Trophoblast cell (in vitro differentiated cells and primary cell): ENCODE data around the gene ALG9.
A peak's percentile ranks its signal among the peaks of the same experiment; 100 is the strongest.

Experiments used
- DNase-seq, 2 donors: peaks; one replicate each; pipeline ENCODE4 v3.0.0-alpha.2; 2016
- H2AFZ ChIP-seq: 2 replicates; pipeline ENCODE4 v1.6.1; 2013; ENCODE audit warnings: low read length, moderate library complexity, mild to moderate bottlenecking; ENCODE audit not compliant: insufficient read depth, poor library complexity
- H2AK5ac ChIP-seq: 2 replicates; pipeline ENCODE4 v1.6.1; 2013; ENCODE audit warnings: mild to moderate bottlenecking, low read length
- H2BK120ac ChIP-seq: 2 replicates; pipeline ENCODE4 v1.6.1; 2013; ENCODE audit warnings: low read length, mild to moderate bottlenecking, moderate library complexity; ENCODE audit not compliant: insufficient read depth, poor library complexity
- H2BK12ac ChIP-seq: 2 replicates; pipeline ENCODE4 v1.6.1; 2013; ENCODE audit warnings: mild to moderate bottlenecking, low read length, moderate library complexity
- H2BK5ac ChIP-seq: 2 replicates; pipeline ENCODE4 v1.6.1; 2013; ENCODE audit warnings: low read length, low read depth, moderate library complexity, mild to moderate bottlenecking; ENCODE audit not compliant: poor library complexity
- H3K14ac ChIP-seq: 2 replicates; pipeline ENCODE4 v1.6.1; 2013; ENCODE audit warnings: mild to moderate bottlenecking, low read length
- H3K18ac ChIP-seq: 2 replicates; pipeline ENCODE4 v1.6.1; 2013; ENCODE audit warnings: mild to moderate bottlenecking, low read length
- H3K23ac ChIP-seq: 2 replicates; pipeline ENCODE4 v1.6.1; 2013; ENCODE audit warnings: low read length
- H3K27ac ChIP-seq: 2 replicates; pipeline ENCODE4 v1.5.1; 2013; ENCODE audit warnings: low read depth, mild to moderate bottlenecking, inconsistent platforms, low read length, moderate library complexity
- H3K27me3 ChIP-seq: 2 replicates; pipeline ENCODE4 v1.6.1; 2013; ENCODE audit warnings: inconsistent platforms, mild to moderate bottlenecking, low read length, moderate library complexity; ENCODE audit not compliant: insufficient read depth
- H3K36me3 ChIP-seq, 2 experiments: 1 replicate in 1 of 2; 2 replicates in 1 of 2; pipeline ENCODE4 v1.6.1; 2013; ENCODE audit warnings: low read length in 2 of 2, mild to moderate bottlenecking in 2 of 2, moderate library complexity in 1 of 2; ENCODE audit not compliant: insufficient read depth in 2 of 2, control insufficient read depth in 1 of 2
- H3K4ac ChIP-seq: 2 replicates; pipeline ENCODE4 v1.6.1; 2013; ENCODE audit warnings: low read depth, mild to moderate bottlenecking, low read length, moderate library complexity
- H3K4me1 ChIP-seq, 2 experiments: 1 replicate in 1 of 2; 2 replicates in 1 of 2; pipeline ENCODE4 v1.6.1; 2013; ENCODE audit warnings: low read length in 2 of 2, mild to moderate bottlenecking in 2 of 2, moderate library complexity in 1 of 2; ENCODE audit not compliant: insufficient read depth in 2 of 2, control insufficient read depth in 1 of 2
- H3K4me2 ChIP-seq: 2 replicates; pipeline ENCODE4 v1.6.1; 2013; ENCODE audit warnings: inconsistent platforms, mild to moderate bottlenecking, low read length, moderate library complexity
- H3K4me3 ChIP-seq: 2 replicates; pipeline ENCODE4 v1.5.1; 2013; ENCODE audit warnings: mild to moderate bottlenecking, low read depth, low read length, inconsistent platforms
- H3K79me1 ChIP-seq: one replicate; pipeline ENCODE4 v1.6.1; 2013; ENCODE audit warnings: low read length
- H3K79me2 ChIP-seq: 2 replicates; pipeline ENCODE4 v1.6.1; 2013; ENCODE audit warnings: low read length, mild to moderate bottlenecking; ENCODE audit not compliant: control insufficient read depth, insufficient read depth, poor library complexity
- H3K9ac ChIP-seq: 2 replicates; pipeline ENCODE4 v1.6.1; 2013; ENCODE audit warnings: mild to moderate bottlenecking, low read length
- H3K9me3 ChIP-seq: 2 replicates; pipeline ENCODE4 v1.6.1; 2013; ENCODE audit warnings: low read depth, mild to moderate bottlenecking, control low read depth, inconsistent platforms, low read length; ENCODE audit not compliant: insufficient read depth
- H4K12ac ChIP-seq: 2 replicates; pipeline ENCODE4 v1.6.1; 2013; ENCODE audit warnings: low read depth, mild to moderate bottlenecking, low read length, moderate library complexity
- H4K8ac ChIP-seq: 2 replicates; pipeline ENCODE4 v1.6.1; 2013; ENCODE audit warnings: low read depth, mild to moderate bottlenecking, low read length, moderate library complexity
- H4K91ac ChIP-seq: one replicate; pipeline ENCODE4 v1.6.1; 2013; ENCODE audit warnings: low read depth, mild to moderate bottlenecking, low read length, moderate library complexity
- WGBS: extraction: QIAGEN DNeasy Blood & Tissue Kit; methylation state at CpG from one replicate; pipeline ENCODE4 v1.1.7; 2013; ENCODE audit warnings: missing lambda C conversion rate; ENCODE audit not compliant: insufficient read length, insufficient coverage; ENCODE audit errors: extremely low coverage; 5-methylcytosine and 5-hydroxymethylcytosine counted together

ALG9 gene

GRCh38 chr11:111807076-111807475 is 64.3 kb downstream of the ALG9 start:
- Histone ChIP-seq H3K79me2 (no peaks in the 10 kb centered on the region), H3K36me3 (peaks cover 6 to 9% of the 10 kb centered on the region in 2 experiments), H4K91ac (no peak overlapping the region), H2BK12ac (no peak overlapping the region), H4K12ac (no peak overlapping the region), H3K4me1 (no peaks in the 10 kb centered on the region), H3K4me3 (no peak overlapping the region), H2BK5ac (no peak overlapping the region), H3K27ac (no peak overlapping the region), H3K27me3 (no peaks in the 10 kb centered on the region), H3K79me1 (no peaks in the 10 kb centered on the region), H2BK120ac (no peak overlapping the region), H3K9ac (no peak overlapping the region), H3K4ac (no peak overlapping the region), H3K9me3 (no peaks in the 10 kb centered on the region), H3K23ac (no peak overlapping the region), H3K18ac (no peak overlapping the region), H2AK5ac (no peak overlapping the region), H2AFZ (no peak overlapping the region), H3K14ac (no peak overlapping the region), H3K4me2 (no peak overlapping the region), H4K8ac (no peak overlapping the region)
- WGBS: no CpG with 5 or more reads among the region's 1 CpG
- no peak for DNase-seq

GRCh38 chr11:111801135-111801534 is 70.2 kb downstream of the ALG9 start:
- DNase-seq: peak in 1 of 2 donors; percentile 40

GRCh38 chr11:111798279-111798678 is 73.1 kb downstream of the ALG9 start:
- Histone ChIP-seq H4K8ac (no peak overlapping the region), H4K12ac (no peak overlapping the region), H3K9ac (no peak overlapping the region), H4K91ac (no peak overlapping the region), H3K79me1 (no peaks in the 10 kb centered on the region), H2BK5ac (no peak overlapping the region), H3K4me2 (no peak overlapping the region), H3K4me1 (no peaks in the 10 kb centered on the region), H3K27ac (no peak overlapping the region), H3K4ac (no peak overlapping the region), H3K23ac (no peak overlapping the region), H2BK120ac (no peak overlapping the region), H3K9me3 (no peaks in the 10 kb centered on the region), H2BK12ac (no peak overlapping the region), H3K36me3 (peaks cover 0 to 3% of the 10 kb centered on the region in 2 experiments), H3K79me2 (no peaks in the 10 kb centered on the region), H3K14ac (no peak overlapping the region), H3K27me3 (no peaks in the 10 kb centered on the region), H3K18ac (no peak overlapping the region), H2AK5ac (no peak overlapping the region), H2AFZ (no peak overlapping the region), H3K4me3 (no peak overlapping the region)
- no CpG with 5 or more reads among the region's 1 CpG for WGBS
- no peak for DNase-seq

More at GRCh38 chr11:111801135-111801534, 70.2 kb downstream of the ALG9 start:
- Histone ChIP-seq H4K91ac (no peak overlapping the region), H3K9ac (no peak overlapping the region), H3K23ac (no peak overlapping the region), H3K14ac (no peak overlapping the region), H3K18ac (no peak overlapping the region), H3K9me3 (no peaks in the 10 kb centered on the region), H3K79me2 (no peaks in the 10 kb centered on the region), H3K4me1 (no peaks in the 10 kb centered on the region), H2AK5ac (no peak overlapping the region), H3K4ac (no peak overlapping the region), H2BK5ac (no peak overlapping the region), H3K4me2 (no peak overlapping the region), H3K36me3 (peaks cover 3 to 8% of the 10 kb centered on the region in 2 experiments), H2BK12ac (no peak overlapping the region), H2BK120ac (no peak overlapping the region), H3K4me3 (no peak overlapping the region), H3K27ac (no peak overlapping the region), H3K27me3 (no peaks in the 10 kb centered on the region), H4K12ac (no peak overlapping the region), H3K79me1 (no peaks in the 10 kb centered on the region), H4K8ac (no peak overlapping the region), H2AFZ (no peak overlapping the region)
- WGBS: no CpG with 5 or more reads among the region's 2 CpGs

- Histone ChIP-seq H4K91ac (no peak overlapping the region), H3K23ac (no peak overlapping the region), H4K12ac (no peak overlapping the region), H2BK12ac (no peak overlapping the region), H2AFZ (no peak overlapping the region), H3K79me1 (no peaks in the 10 kb centered on the region), H3K9me3 (no peaks in the 10 kb centered on the region), H2BK5ac (no peak overlapping the region), H3K4ac (no peak overlapping the region), H3K36me3 (peaks cover 1 to 3% of the 10 kb centered on the region in 2 experiments), H3K14ac (no peak overlapping the region), H3K18ac (no peak overlapping the region), H2AK5ac (no peak overlapping the region), H3K9ac (no peak overlapping the region), H3K27ac (no peak overlapping the region), H3K4me2 (no peak overlapping the region), H4K8ac (no peak overlapping the region), H3K27me3 (no peaks in the 10 kb centered on the region), H3K4me3 (no peak overlapping the region), H3K4me1 (no peaks in the 10 kb centered on the region), H3K79me2 (no peaks in the 10 kb centered on the region), H2BK120ac (no peak overlapping the region)
- DNase-seq: peak; percentile 69 to 71
- WGBS: no CpG with 5 or more reads among the region's 2 CpGs
Measured at GRCh38 chr11:111797145-111797581, 74.2 kb downstream of the ALG9 start.
